ENCODE measurements around the gene GP1BA. TPM values are rescaled to one million over a fixed set of nuclear protein-coding genes. Genes with fewer than 3 reads are reported as not detected.

The GP1BA gene
- total RNA-seq, 3 donors from 2014 or later (not counting 1 experiment from before 2014, with no cell fraction given), result 0.25 to 4.3 (median 2.2) TPM

DNA sequence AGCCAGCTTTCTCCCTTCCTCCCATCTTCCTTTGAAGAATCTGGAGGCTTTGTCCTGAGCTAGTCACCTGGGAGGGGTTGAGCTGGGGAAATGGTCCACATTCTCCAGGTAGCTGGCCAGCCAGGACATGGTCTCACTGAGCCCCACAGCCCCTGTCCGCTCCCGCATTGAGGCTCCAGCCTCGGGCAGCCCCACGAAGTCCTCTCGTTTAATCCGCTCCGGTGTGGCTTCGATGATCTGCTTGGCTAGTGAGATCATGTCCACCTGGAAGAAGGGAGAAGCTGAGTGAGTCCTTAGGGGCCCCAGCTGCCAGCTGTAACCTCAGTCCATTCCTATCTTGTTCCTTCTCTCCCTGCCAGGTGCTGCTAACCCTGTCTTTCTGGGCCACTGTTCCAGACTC, 38.2 kb downstream of the GP1BA start:
- peak overlapping the region in 1 of 2 donors; percentile 19 for H3K27ac Mint-ChIP-seq
- no peaks in the 10 kb centered on the region for H3K36me3 Mint-ChIP-seq
- no peaks in the 10 kb centered on the region for H3K27me3 ChIP-seq (ENCODE audit: control insufficient read depth, insufficient read depth, low read length)
- H3K9me3 Mint-ChIP-seq, result no peaks in the 10 kb centered on the region
- no peak overlapping the region for H3K4me3 ChIP-seq (ENCODE audit: low read length)
- WGBS (ENCODE audit: insufficient coverage), result 98% methylated on average over 8 of the region's 8 CpGs
- H3K4me1 Mint-ChIP-seq, result peaks cover 10 to 12% of the 10 kb centered on the region in 2 donors
- H3K27me3 Mint-ChIP-seq (ENCODE audit: low read depth in 2 of 2), result no peaks in the 10 kb centered on the region
- intact Hi-C loops (cut with micrococcal nuclease), result no loop called here
- H3K4me1 ChIP-seq (ENCODE audit: control insufficient read depth, insufficient read depth, low read length), result peaks cover 36% of the 10 kb centered on the region
- no peak for DNase-seq
- no peak for ATAC-seq
- H3K9me3 ChIP-seq (ENCODE audit: control insufficient read depth, insufficient read depth, low read length), result no peaks in the 10 kb centered on the region
- peak overlapping the region; percentile 56 for H3K4me3 Mint-ChIP-seq
- TF ChIP-seq, protein P1, sequence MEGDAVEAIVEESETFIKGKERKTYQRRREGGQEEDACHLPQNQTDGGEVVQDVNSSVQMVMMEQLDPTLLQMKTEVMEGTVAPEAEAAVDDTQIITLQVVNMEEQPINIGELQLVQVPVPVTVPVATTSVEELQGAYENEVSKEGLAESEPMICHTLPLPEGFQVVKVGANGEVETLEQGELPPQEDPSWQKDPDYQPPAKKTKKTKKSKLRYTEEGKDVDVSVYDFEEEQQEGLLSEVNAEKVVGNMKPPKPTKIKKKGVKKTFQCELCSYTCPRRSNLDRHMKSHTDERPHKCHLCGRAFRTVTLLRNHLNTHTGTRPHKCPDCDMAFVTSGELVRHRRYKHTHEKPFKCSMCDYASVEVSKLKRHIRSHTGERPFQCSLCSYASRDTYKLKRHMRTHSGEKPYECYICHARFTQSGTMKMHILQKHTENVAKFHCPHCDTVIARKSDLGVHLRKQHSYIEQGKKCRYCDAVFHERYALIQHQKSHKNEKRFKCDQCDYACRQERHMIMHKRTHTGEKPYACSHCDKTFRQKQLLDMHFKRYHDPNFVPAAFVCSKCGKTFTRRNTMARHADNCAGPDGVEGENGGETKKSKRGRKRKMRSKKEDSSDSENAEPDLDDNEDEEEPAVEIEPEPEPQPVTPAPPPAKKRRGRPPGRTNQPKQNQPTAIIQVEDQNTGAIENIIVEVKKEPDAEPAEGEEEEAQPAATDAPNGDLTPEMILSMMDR (IDR thresholded peaks at IDR 0.05), result no peak
- no peak overlapping the region for H3K27ac ChIP-seq (ENCODE audit: low read length)
- H3K36me3 ChIP-seq (ENCODE audit: control insufficient read depth, insufficient read depth, low read length), result peaks cover 34% of the 10 kb centered on the region

DNA sequence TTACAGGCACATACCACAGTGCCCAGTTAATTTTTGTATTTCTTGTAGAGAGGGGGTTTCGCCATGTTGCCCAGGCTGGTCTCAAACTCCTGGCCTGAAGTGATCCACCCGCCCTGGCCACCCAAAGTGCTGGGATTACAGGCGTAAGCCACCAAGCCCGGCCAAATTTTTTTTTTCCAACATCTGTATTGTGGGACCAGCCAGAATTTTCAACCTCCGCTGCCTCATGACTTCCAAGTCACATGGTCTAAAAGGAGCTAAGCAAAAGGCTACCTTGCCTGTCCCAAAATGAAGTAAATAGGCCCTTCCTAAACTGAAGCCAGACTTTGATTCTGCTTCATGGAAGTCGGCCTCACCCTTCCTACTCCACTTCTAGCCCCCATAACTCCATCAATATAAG, 39.7 kb downstream of the GP1BA start:
- DNase-seq (no peak), ATAC-seq (no peak)
- WGBS (ENCODE audit: insufficient coverage), result 97% methylated on average over 6 of the region's 6 CpGs
- Histone ChIP-seq H3K9me3 (ENCODE audit: control insufficient read depth, insufficient read depth, low read length) (no peaks in the 10 kb centered on the region), H3K27me3 (ENCODE audit: control insufficient read depth, insufficient read depth, low read length) (no peaks in the 10 kb centered on the region), H3K27ac (ENCODE audit: low read length) (no peak overlapping the region), H3K4me3 (ENCODE audit: low read length) (no peak overlapping the region), H3K36me3 (ENCODE audit: control insufficient read depth, insufficient read depth, low read length) (peaks cover 42% of the 10 kb centered on the region), H3K4me1 (ENCODE audit: control insufficient read depth, insufficient read depth, low read length) (peaks cover 23% of the 10 kb centered on the region)
- H3K36me3 Mint-ChIP-seq, result no peaks in the 10 kb centered on the region
- H3K27me3 Mint-ChIP-seq (ENCODE audit: low read depth in 2 of 2), result no peaks in the 10 kb centered on the region
- no peaks in the 10 kb centered on the region for H3K9me3 Mint-ChIP-seq
- intact Hi-C loops (cut with micrococcal nuclease), result no loop called here
- H3K27ac Mint-ChIP-seq, result no peak overlapping the region
- H3K4me1 Mint-ChIP-seq, result peaks cover 0 to 14% of the 10 kb centered on the region in 2 donors
- TF ChIP-seq, protein P1 (IDR thresholded peaks at IDR 0.05), result no peak
- H3K4me3 Mint-ChIP-seq, result peak overlapping the region; percentile 37

DNA sequence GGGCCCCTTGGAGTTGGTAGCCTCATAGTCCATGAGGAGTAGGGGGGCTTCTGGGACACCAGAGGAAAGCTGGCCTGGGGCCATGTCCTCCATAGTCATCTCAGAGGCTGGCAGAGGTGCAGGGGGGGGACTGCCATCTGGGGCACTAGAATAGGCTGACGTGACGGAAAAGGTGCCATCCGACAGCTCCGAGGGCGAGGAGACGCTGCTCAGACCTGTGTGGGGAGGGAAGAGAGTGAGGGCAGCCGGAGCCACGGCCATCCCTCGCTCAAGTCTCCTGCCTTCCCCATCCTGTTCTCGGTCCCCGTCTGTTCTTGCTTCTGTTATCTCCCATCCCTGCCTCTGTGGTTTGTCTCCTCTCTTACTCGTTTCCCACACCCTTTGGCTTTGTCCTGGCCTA, 40.2 kb downstream of the GP1BA start:
- Mint-ChIP-seq H3K4me1 (peaks cover 0 to 14% of the 10 kb centered on the region in 2 donors), H3K36me3 (no peaks in the 10 kb centered on the region), H3K27ac (no peak overlapping the region), H3K4me3 (no peak overlapping the region), H3K9me3 (no peaks in the 10 kb centered on the region), H3K27me3 (ENCODE audit: low read depth in 2 of 2) (no peaks in the 10 kb centered on the region)
- Histone ChIP-seq H3K4me3 (ENCODE audit: low read length) (no peak overlapping the region), H3K9me3 (ENCODE audit: control insufficient read depth, insufficient read depth, low read length) (no peaks in the 10 kb centered on the region), H3K27ac (ENCODE audit: low read length) (no peak overlapping the region), H3K4me1 (ENCODE audit: control insufficient read depth, insufficient read depth, low read length) (peaks cover 21% of the 10 kb centered on the region), H3K36me3 (ENCODE audit: control insufficient read depth, insufficient read depth, low read length) (peaks cover 47% of the 10 kb centered on the region), H3K27me3 (ENCODE audit: control insufficient read depth, insufficient read depth, low read length) (no peaks in the 10 kb centered on the region)
- TF ChIP-seq, protein P1 (IDR thresholded peaks at IDR 0.05), result no peak
- ATAC-seq (no peak), DNase-seq (no peak)
- 96% methylated on average over 12 of the region's 12 CpGs for WGBS (ENCODE audit: insufficient coverage)
- intact Hi-C loops (cut with micrococcal nuclease), result no loop called here

DNA sequence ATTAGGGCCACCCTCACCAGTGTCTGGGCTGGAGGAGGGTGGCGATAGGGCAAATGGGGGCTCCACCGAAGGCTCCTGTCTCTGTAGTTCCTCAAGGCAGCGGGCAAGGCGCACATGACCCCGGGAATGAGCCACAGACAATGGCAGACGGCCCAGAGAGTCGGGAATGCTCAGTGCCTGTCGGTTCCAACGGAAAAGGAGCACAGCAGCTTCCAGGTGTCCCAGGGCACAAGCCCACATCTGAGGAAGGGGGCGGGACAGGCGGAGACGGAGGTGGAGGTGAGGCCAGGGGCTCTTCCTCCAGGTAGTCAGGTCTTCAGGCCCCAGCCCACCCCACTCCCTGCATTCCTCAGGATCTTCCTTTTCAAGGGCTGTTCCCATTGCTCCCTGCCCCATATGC, 40.7 kb downstream of the GP1BA start:
- no peak for ATAC-seq
- H3K4me1 Mint-ChIP-seq, result peaks cover 0 to 14% of the 10 kb centered on the region in 2 donors
- no peaks in the 10 kb centered on the region for H3K9me3 Mint-ChIP-seq
- peaks cover 52% of the 10 kb centered on the region for H3K36me3 ChIP-seq (ENCODE audit: control insufficient read depth, insufficient read depth, low read length)
- TF ChIP-seq, protein P1 (IDR thresholded peaks at IDR 0.05), result no peak
- intact Hi-C loops (cut with micrococcal nuclease), result no loop called here
- no peaks in the 10 kb centered on the region for H3K9me3 ChIP-seq (ENCODE audit: control insufficient read depth, insufficient read depth, low read length)
- peaks cover 21% of the 10 kb centered on the region for H3K4me1 ChIP-seq (ENCODE audit: control insufficient read depth, insufficient read depth, low read length)
- DNase-seq, result no peak
- no peak overlapping the region for H3K4me3 ChIP-seq (ENCODE audit: low read length)
- H3K4me3 Mint-ChIP-seq, result no peak overlapping the region
- H3K27ac ChIP-seq (ENCODE audit: low read length), result no peak overlapping the region
- WGBS (ENCODE audit: insufficient coverage), result 98% methylated on average over 12 of the region's 12 CpGs
- H3K27me3 Mint-ChIP-seq (ENCODE audit: low read depth in 2 of 2), result no peaks in the 10 kb centered on the region
- H3K27ac Mint-ChIP-seq, result peak overlapping the region in 1 of 2 donors; percentile 48
- H3K36me3 Mint-ChIP-seq, result no peaks in the 10 kb centered on the region
- H3K27me3 ChIP-seq (ENCODE audit: control insufficient read depth, insufficient read depth, low read length), result no peaks in the 10 kb centered on the region

Measured in natural killer cell (primary cell).